ENCODE measurements around the gene KLK1.
"Not testable (repeated sequence)": the region's sequence is repeated elsewhere in the genome, so short reads cannot be mapped to it uniquely, and the experiment has no call there.

Gene KLK1

DNA sequence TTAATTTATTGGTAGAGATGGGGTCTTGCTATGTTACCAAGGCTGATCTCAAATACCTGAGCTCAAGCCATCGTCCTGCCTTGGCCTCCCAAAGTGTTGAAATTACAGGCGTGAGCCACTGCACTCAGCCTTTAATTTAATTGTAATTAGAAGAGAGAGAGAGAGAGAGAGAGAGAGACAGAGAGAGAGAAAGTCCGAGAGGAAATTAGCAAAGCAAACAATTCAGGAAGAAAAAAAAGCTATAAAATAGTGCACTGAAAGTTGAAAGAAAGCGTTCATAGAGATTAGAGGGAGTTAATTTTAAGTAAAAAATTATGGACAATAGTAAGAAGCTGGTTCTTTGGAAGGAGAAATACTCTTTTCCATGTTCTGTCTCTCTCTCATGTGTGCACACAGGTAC lies 46.3 kb downstream of the KLK1 start:
- no peak overlapping the region for H3K27ac Mint-ChIP-seq
- no peaks in the 10 kb centered on the region for H3K36me3 Mint-ChIP-seq
- no peak overlapping the region for H3K4me3 Mint-ChIP-seq
- H3K4me1 Mint-ChIP-seq: peaks cover 8% of the 10 kb centered on the region
- ATAC-seq (no peak), DNase-seq (ENCODE audit: low spot score in 2 of 2) (no peak)
- no peaks in the 10 kb centered on the region for H3K9me3 Mint-ChIP-seq

DNA sequence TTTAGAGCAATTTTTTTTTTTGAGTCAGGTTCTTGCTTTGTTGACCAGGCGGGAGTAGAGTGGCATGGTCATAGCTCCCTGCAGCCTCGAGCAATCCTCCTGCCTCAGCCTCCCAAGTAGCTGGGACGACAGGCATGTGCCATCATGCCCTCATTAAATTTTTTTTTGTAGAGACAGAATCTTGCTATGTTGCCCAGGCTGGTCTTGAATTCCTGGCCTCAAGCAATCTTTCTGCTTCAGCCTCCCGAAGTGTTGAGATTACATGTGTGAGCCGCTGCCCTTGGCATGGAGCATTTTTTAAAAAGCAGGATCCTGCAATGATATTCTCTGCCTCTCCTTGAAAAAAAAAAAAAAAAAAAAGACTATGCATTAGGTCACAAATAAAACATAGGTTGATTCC lies 47.5 kb downstream of the KLK1 start:
- Mint-ChIP-seq H3K36me3 (no peaks in the 10 kb centered on the region), H3K4me3 (no peak overlapping the region), H3K9me3 (no peaks in the 10 kb centered on the region), H3K27ac (no peak overlapping the region), H3K4me1 (peaks cover 8% of the 10 kb centered on the region)
- DNase-seq (ENCODE audit: low spot score in 2 of 2) (no peak), ATAC-seq (no peak)

DNA sequence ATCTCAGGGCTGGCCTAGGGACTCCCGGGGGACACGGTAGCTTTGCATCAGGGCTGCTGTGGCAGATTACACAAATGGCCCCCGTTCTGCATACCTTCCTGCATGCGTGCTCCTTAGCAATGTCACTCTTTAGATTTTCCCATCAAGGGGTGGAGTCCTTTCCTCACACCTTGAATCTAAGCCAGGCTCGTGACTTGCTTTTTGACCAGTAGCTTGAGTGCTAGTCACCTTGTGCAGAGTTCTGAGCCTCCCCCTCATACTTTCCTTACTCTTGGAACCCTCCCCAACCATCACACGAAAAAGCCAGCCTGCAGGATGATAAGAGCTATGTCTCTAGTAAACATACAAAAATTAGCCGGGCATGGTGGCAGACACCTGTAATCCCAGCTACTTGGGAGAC lies 50.1 kb downstream of the KLK1 start:
- not testable (repeated sequence) for H3K4me3 Mint-ChIP-seq; ATAC-seq; H3K36me3 Mint-ChIP-seq; H3K9me3 Mint-ChIP-seq; H3K27ac Mint-ChIP-seq; H3K4me1 Mint-ChIP-seq; DNase-seq (ENCODE audit: low spot score in 2 of 2)

DNA sequence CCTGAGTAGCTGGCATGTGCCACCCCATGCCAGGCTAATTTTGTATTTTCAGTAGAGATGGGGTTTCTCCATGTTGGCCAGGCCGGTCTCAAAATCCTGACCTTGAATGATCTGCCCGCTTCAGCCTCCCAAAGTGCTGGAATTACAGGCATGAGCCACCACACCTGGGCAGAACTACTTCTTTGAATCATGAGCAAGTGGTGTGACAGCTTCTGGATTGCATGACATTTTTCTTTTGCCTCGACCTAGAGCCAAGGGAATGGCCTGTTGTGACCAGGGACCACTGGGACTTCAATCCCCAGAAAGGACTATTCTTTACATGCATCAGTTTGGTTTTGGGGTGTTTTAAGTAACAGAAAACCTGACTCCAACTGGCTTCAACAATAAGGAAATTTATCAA lies 50.7 kb downstream of the KLK1 start:
- H3K4me3 Mint-ChIP-seq; H3K36me3 Mint-ChIP-seq; DNase-seq (ENCODE audit: low spot score in 2 of 2); ATAC-seq; H3K9me3 Mint-ChIP-seq; H3K27ac Mint-ChIP-seq; H3K4me1 Mint-ChIP-seq: not testable (repeated sequence)

DNA sequence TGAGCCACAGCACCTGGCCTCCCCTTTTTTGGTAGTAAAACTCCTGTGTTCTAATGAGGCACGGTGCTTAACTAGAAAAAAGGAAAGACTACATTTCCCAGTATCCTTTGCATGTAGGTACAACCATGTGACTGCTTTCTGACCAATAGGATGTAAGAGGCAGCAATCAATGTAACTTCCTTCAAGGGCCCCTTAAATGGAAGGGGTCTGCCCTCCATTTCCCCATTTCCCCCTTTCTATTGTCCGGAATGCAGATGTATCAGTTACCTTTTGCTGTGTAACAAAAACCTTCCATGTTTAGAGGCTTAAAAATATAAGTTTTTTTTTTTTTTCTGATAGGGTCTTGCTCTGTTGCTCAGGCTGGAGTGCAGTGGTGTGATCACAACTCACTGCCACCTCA lies 51.1 kb downstream of the KLK1 start:
- Mint-ChIP-seq H3K4me3 (no peak overlapping the region), H3K27ac (no peak overlapping the region), H3K36me3 (no peaks in the 10 kb centered on the region), H3K9me3 (no peaks in the 10 kb centered on the region), H3K4me1 (no peaks in the 10 kb centered on the region)
- no peak for ATAC-seq
- DNase-seq (ENCODE audit: low spot score in 2 of 2): no peak

DNA sequence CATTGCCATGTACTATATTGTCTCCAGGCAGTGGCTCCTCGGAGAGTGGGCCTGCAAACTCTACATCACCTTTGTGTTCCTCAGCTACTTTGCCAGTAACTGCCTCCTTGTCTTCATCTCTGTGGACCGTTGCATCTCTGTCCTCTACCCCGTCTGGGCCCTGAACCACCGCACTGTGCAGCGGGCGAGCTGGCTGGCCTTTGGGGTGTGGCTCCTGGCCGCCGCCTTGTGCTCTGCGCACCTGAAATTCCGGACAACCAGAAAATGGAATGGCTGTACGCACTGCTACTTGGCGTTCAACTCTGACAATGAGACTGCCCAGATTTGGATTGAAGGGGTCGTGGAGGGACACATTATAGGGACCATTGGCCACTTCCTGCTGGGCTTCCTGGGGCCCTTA lies 52.7 kb downstream of the KLK1 start:
- Mint-ChIP-seq H3K4me3 (no peak overlapping the region), H3K27ac (no peak overlapping the region), H3K4me1 (no peaks in the 10 kb centered on the region), H3K9me3 (no peaks in the 10 kb centered on the region), H3K36me3 (no peaks in the 10 kb centered on the region)
- ATAC-seq (no peak), DNase-seq (ENCODE audit: low spot score in 2 of 2) (no peak)

DNA sequence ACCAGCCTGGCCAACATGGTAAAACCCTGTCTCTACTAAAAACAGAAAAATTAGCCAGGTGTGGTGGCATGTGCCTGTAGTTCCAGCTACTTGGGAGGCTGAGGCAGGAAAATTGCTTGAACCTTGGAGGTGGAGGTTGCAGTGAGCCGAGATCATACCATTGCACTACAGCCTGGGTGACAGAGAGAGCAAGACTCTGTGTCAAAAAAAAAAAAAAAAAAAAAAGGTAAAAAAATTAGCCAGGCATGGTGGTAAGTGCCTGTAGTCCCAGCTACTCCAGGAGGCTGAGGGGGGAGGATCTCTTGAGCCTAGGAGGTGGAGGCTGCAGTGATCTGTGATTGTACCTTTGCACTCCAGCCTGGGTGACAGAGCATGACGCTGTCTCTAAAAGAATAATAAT lies 53.4 kb downstream of the KLK1 start, which contains the start of gene GPR32:
TSS of gene GPR32 (plus strand) at position 301 of the 400 bp plus-strand sequence. CDS start 137 bp downstream, outside the sequence.
- H3K36me3 Mint-ChIP-seq; H3K27ac Mint-ChIP-seq; DNase-seq (ENCODE audit: low spot score in 2 of 2); H3K4me3 Mint-ChIP-seq; H3K9me3 Mint-ChIP-seq; ATAC-seq; H3K4me1 Mint-ChIP-seq: not testable (repeated sequence)

Data from stimulated activated effector memory CD8-positive, alpha-beta T cell treated with anti-CD3 and anti-CD28 coated beads, Interleukin-12 subunit alpha, Interleukin-12 subunit beta, amount 100 ng/mL, for 72 hours (primary cell).